HG02870 (cell line): Measurements from ENCODE around the gene CPS1.

ENCODE experiments used
- ATAC-seq: cut with Tn5 transposase; IDR thresholded peaks from one replicate; pipeline ENCODE4 v1.9.1; 2021; ENCODE audit warnings: mild to moderate bottlenecking, moderate library complexity; ENCODE audit not compliant: unreplicated experiment

CPS1 gene

GRCh38 chr2:210556329-210556980 lies at the start of gene CPS1:
Gene CPS1 (plus strand): TSS chr2:210556599. CDS start chr2:210556734, 135 bp downstream.
- ATAC-seq = no peak

GRCh38 chr2:210515911-210516310 lies 40.5 kb upstream of the CPS1 start:
- no peak for ATAC-seq

- no peak for ATAC-seq
Observed at GRCh38 chr2:210517264-210517663, 39.1 kb upstream of the CPS1 start.

GRCh38 chr2:210519594-210519993 lies 36.8 kb upstream of the CPS1 start:
- ATAC-seq = no peak

DNA sequence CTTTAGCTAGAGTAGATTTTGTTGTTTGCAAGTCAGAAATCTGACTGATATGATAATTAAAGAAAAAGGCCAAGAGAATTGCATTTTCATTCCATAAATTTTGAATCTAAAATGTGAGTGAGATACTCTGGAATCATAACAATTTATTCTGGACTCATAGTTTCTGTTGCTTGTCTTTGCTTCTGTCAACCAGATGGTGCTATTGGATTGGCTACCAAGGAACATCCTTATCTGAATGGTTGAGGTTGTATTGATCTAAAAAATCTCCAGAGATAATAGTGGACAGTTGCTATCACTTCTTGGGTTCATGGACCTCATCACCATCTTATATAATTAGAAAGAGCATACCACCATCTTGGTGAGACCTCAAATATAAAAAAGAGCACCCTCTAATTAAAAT lies 34.0 kb upstream of the CPS1 start:
- ATAC-seq = no peak

- ATAC-seq = no peak
Observed at GRCh38 chr2:210523650-210524289, 32.6 kb upstream of the CPS1 start.

GRCh38 chr2:210524533-210524932 lies 31.9 kb upstream of the CPS1 start:
- no peak for ATAC-seq

DNA sequence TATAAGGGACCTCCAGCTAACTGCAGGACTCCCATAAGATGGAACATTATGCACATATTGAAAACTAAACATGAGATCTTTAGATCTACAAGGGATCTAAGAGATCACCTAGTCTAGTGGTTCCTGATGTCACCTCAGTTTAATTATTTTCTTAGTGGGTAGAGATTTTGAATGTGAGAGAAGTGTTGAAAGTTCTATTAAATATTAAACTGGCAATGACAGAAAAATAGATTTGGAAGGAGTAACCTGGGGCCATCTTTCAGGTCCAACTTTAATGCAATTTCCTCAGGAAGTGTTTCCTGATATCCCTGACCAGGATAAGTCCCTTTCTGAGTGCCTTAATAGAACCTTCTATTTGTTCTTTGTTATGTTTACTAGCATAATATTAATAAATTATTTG lies 29.1 kb upstream of the CPS1 start:
- no peak for ATAC-seq

DNA sequence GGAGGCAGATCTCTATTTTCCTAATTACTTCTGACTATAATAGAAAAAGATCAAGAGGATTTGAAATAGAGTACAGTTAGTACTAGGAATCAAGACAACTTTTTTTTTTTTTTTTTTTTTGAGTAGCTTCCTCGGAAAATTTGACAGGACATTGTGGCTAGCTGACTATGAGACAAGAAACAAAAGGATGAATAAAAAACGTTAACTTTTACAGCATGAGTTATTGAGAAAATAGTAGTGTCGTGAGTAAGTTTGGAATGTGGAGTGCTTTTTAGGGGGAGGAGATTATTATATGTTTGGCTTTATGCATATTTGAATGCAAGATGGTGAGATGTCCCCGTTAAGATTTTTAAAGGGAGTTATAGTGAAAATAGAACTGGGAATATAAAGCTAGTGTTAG lies 27.7 kb upstream of the CPS1 start:
- no peak for ATAC-seq

DNA sequence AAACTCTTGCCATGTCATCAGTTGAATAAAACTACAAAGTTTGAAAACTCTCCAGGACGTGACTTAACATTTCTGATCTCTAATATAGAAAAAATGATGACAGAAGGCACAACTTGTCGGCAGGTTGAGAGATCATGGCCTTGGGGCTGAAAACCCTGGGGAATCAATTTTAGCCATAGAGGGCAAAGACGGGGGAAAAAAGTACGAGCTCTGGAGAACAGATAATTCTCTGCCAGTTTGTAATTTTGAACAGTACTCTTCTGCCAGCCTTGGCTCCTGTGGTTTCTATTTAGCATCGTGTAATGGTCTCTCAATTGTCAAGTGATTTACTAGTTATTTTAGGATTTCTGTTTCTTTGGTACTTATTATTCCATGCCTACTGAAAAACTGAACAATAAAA lies 25.3 kb upstream of the CPS1 start:
- no peak for ATAC-seq

DNA sequence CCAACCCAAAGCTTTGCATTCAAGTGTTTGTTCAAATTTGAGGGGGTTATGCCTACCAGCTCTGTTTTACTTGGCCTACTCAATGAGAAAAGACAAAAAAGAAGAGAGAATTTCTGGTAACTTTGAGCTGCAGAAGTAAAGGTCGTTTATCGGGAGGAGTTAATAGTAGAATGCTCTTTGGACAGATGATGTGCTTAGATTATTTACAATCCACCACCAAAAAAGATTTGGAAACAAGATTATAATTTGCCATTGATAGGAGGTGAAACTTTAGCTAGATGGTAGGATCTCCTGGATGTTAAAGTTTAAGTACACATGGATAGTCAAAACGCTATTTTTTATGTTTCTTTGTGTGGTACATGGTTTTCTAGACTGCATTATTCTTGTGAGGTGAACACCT lies 24.9 kb upstream of the CPS1 start:
- no peak for ATAC-seq

GRCh38 chr2:210533389-210533788 lies 23.0 kb upstream of the CPS1 start:
- ATAC-seq = no peak

DNA sequence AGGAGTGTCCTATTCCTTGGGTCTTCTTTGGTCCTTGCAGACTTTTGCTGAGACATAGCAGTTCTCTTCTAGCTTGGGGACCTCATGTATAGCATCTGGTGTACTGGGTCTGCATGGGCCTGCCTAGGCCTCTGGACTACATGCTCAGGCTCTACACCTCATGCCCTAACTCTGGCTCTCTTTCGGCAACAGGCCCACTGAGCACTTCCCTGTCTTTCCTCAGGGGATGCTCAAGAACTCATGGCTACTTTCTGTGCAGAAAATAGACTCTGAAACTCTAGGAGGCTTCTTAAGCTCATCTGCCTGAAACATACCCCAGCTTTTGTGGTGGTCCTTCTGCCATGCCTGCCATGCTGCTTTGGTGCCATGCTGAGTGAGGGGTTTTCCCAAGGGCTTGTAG lies 21.5 kb upstream of the CPS1 start:
- no peak for ATAC-seq

- no peak for ATAC-seq
Observed at GRCh38 chr2:210536973-210537650, 19.3 kb upstream of the CPS1 start.

DNA sequence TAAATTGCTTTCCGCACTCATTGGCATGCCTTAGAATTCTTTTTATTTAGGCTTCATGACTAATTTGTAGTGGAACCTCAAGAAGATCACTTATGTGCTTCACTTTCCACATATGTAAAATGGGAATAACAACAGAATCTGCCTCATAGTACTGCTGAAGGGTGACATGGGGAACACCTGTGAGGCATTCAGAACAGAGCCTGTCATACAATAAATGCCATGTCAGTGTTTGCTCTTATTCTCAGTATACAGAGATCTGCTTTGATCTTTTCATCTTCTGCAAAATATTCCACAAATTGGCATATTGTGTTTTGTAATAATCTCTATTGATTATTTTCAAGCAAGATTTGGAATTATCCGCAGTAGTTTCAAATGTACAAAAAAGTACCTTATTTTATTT lies 17.4 kb upstream of the CPS1 start:
- no peak for ATAC-seq

DNA sequence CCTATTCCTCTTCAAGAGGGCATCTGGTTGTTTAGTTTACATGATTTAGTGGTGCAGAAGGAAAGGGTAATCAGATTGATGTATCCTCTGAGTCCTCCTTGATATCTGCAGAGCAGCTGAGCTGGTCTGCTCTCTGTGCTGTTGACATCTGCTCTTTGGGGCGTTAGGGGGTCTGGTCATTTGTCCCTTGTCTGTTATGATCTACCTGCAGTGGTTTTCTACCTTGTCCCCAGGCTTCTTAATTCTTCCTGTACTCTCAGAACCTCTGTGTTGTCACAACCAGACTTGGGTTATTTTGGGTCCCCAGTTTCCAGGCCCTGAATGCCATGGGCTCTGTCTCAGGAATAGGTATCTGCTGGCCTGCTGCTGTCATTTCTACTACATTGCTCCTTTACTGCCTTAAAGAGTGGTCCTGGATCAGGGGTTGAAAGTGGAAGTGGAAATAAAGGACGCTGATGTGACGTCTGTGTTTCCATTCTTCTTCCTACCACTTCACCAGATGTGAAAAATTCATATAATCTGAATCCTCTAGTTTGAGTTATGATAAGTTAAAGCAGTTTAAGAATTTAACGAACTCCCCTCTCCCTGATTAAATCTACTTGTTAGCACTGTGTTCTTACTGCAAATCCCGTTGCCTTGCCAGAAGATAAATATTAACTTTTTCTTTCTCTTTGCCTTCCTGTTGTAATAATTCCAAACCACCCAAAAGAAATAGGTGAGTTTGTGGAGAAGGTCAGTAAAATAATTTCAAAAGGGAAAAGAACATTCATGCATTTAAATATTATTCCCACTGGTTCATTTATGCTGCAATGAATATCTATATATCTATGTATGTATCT lies 16.6 kb upstream of the CPS1 start:
- ATAC-seq = no peak

- no peak for ATAC-seq
Observed at GRCh38 chr2:210540471-210540870, 15.9 kb upstream of the CPS1 start.

- ATAC-seq = no peak
Observed at GRCh38 chr2:210540900-210541289, 15.5 kb upstream of the CPS1 start.

DNA sequence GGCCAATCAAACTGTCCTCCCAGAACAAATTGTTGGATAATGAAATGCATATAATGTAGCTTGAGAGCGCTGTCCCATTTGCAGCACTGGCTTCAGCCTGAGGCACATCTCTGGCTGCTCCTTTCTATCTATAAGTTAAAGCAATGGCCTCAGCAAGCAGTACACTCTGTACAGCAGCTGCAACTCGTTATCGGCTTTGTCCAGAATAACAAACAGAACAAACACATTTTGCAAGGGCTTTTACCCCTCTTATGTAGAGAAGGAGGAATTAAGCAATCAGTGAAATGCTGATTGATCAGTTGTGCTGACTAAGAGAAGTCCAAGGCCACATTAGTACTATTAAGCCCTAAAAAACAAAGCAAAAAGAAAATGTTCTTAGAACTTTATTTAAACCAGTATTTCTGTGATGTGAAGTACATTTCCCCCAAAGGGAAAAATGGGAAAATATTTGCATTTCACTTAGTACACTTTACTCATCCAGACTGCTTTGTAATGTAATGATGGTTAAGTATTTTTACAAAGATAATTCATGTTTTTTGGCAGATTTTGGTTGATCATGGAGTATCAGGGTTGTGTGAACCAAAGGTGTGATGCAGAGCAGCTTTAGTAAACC lies 15.0 kb upstream of the CPS1 start:
- no peak for ATAC-seq

- no peak for ATAC-seq
Observed at GRCh38 chr2:210544007-210544590, 12.3 kb upstream of the CPS1 start.

DNA sequence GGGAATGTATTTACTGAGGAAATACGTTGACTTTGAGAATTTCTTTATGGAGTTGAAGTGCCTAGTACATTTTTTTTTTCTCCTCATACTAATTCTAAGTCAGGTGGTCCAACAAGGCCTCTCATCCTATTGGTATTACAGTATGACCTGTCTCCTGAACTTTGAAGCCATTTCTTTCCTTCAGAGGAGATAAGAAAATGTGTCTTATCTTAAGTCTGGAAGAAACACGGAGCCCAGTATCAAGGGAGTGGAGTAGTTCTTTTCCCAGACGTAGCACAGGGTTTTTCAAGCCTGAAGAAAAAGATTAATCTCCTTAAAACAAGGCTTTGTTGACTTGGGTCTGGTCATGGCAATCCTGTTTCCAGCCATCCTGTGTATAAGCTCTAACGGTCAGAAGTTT lies 11.6 kb upstream of the CPS1 start:
- ATAC-seq = no peak
